Activated CD8-positive, alpha-beta T cell treated with anti-CD3 and anti-CD28 coated beads for 36 hours (primary cell): ENCODE measurements around the gene EXOC4. TPM values are rescaled to one million over a fixed set of nuclear protein-coding genes. Genes with fewer than 3 reads are reported as not detected.

Source experiments
- ATAC-seq: fragments of 200-7000 bp; cut with Tn5 transposase; one replicate; pipeline ENCODE4 v1.10.0; 2021; ENCODE audit warnings: mild to moderate bottlenecking, moderate library complexity
- CTCF ChIA-PET: fragments of 350-600 bp; sonication (Branson Sonifier 250); formaldehyde crosslinking; loops from one replicate; lab custom pipeline; 2021; ENCODE audit warnings: antibody characterized with exemption; lab: Charles Lee
- POLR2A ChIA-PET: fragments of 350-600 bp; sonication (Branson Sonifier 250); formaldehyde crosslinking; loops from one replicate; lab custom pipeline; 2021; ENCODE audit warnings: antibody characterized with exemption; lab: Charles Lee
- DNase-seq: peaks from one replicate; pipeline ENCODE4 v3.0.0-alpha.2; 2020
- H3K27ac Mint-ChIP-seq: one replicate; pipeline ENCODE4 v1.8.0; 2021; ENCODE audit warnings: mild to moderate bottlenecking, mixed read lengths
- H3K27me3 Mint-ChIP-seq: one replicate; pipeline ENCODE4 v1.8.0; 2021; ENCODE audit warnings: mixed read lengths
- H3K36me3 Mint-ChIP-seq: one replicate; pipeline ENCODE4 v1.8.0; 2021; ENCODE audit warnings: low read depth, mixed read lengths
- H3K4me1 Mint-ChIP-seq: one replicate; pipeline ENCODE4 v1.8.0; 2021; ENCODE audit warnings: low read depth, mixed read lengths
- H3K4me3 Mint-ChIP-seq: one replicate; pipeline ENCODE4 v1.8.0; 2021; ENCODE audit warnings: mild to moderate bottlenecking, moderate library complexity, mixed read lengths
- H3K9me3 Mint-ChIP-seq: one replicate; pipeline ENCODE4 v1.8.0; 2021; ENCODE audit warnings: mixed read lengths
- intact Hi-C: fragments of 100-400 bp; cut with micrococcal nuclease; formaldehyde crosslinking; loops from one replicate; pipeline ENCODE4 v1.10.0; 2022
- total RNA-seq, 2 experiments: library from RNA; stranded (reverse); gene quantifications; one replicate each; pipeline ENCODE4 v1.2.3, GENCODE V29; 2021
- TF ChIP-seq, protein P1 (sequence below): fragments of 200-600 bp; IDR thresholded peaks from one replicate; pipeline ENCODE4 v1.8.0; 2022; ENCODE audit warnings: antibody characterized with exemption, mild to moderate bottlenecking

EXOC4 gene
- total RNA-seq, 2 experiments from 2014 or later = 54.1 to 61.7 TPM

DNA sequence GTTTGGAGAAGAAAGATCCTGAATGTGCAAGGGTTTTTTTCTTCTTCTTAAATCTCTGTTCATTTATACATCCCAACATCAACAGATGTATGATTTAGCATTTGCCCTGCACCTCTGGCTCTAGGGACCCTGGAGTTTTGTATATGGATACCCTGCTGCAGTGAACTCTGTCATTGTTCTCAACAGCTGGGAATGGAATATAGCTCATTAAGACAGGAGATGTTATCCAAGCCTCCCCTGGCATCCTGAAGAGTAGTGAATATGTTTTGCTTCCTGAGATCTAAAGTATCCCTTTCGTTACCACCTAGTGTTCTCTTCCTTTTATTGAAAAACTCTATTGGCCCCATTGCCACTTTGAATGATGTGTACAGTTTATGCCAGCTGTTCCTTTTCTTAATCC is 275.9 kb downstream of the EXOC4 start:
- peaks cover 5% of the 10 kb centered on the region for H3K36me3 Mint-ChIP-seq
- no peak overlapping the region for H3K4me3 Mint-ChIP-seq
- ATAC-seq (no peak), DNase-seq (no peak)
- no peaks in the 10 kb centered on the region for H3K4me1 Mint-ChIP-seq
- CTCF ChIA-PET = no interaction called here
- H3K9me3 Mint-ChIP-seq = no peaks in the 10 kb centered on the region
- no peak overlapping the region for H3K27ac Mint-ChIP-seq
- TF ChIP-seq, protein P1, sequence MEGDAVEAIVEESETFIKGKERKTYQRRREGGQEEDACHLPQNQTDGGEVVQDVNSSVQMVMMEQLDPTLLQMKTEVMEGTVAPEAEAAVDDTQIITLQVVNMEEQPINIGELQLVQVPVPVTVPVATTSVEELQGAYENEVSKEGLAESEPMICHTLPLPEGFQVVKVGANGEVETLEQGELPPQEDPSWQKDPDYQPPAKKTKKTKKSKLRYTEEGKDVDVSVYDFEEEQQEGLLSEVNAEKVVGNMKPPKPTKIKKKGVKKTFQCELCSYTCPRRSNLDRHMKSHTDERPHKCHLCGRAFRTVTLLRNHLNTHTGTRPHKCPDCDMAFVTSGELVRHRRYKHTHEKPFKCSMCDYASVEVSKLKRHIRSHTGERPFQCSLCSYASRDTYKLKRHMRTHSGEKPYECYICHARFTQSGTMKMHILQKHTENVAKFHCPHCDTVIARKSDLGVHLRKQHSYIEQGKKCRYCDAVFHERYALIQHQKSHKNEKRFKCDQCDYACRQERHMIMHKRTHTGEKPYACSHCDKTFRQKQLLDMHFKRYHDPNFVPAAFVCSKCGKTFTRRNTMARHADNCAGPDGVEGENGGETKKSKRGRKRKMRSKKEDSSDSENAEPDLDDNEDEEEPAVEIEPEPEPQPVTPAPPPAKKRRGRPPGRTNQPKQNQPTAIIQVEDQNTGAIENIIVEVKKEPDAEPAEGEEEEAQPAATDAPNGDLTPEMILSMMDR = no peak
- H3K27me3 Mint-ChIP-seq = no peaks in the 10 kb centered on the region
- intact Hi-C loops = no loop called here
- POLR2A ChIA-PET = no interaction called here

DNA sequence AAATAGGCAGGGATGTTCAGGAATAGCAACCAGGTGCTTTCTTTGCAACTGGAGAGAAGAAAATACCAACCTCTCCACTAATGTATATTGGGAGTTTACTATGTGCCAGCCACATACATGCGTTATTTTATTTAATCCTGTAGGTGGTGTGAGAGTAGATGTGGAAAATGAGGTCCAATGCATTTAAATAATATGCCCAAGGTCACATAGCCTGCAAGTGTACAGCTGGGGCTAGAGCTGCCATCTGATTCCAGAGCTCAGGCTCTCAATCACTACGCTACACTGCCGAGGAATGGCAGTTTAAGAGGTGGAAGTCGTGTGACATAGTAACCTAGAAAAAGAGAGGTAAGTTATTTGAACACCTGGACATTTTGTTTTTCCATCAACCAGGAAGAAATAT is 277.0 kb downstream of the EXOC4 start:
- no peak overlapping the region for H3K4me3 Mint-ChIP-seq
- CTCF ChIA-PET = no interaction called here
- no peaks in the 10 kb centered on the region for H3K27me3 Mint-ChIP-seq
- ATAC-seq = no peak
- intact Hi-C loops = no loop called here
- no peak for DNase-seq
- POLR2A ChIA-PET = no interaction called here
- H3K4me1 Mint-ChIP-seq = no peaks in the 10 kb centered on the region
- H3K9me3 Mint-ChIP-seq = no peaks in the 10 kb centered on the region
- no peak overlapping the region for H3K27ac Mint-ChIP-seq
- peaks cover 5% of the 10 kb centered on the region for H3K36me3 Mint-ChIP-seq
- TF ChIP-seq, protein P1 = no peak

DNA sequence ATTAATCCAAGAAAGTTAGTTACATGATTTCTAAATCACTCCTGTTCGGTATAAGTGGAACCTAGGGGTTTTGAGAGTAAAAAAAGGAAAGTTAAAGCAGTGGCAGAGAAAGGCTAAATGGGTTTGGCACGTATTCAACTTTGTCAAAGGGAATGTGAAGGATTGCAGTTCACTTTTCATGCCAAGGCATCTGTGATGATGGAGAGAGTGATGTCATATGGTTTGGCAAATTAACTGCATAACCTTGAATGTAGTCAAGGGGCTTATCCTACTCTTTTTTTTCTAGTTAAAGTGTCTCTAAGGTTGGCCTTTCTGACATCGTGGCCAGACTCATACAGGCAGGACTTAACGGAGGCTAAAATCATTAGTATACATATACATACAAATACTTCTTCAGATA is 277.8 kb downstream of the EXOC4 start:
- Mint-ChIP-seq H3K27me3 (no peaks in the 10 kb centered on the region), H3K36me3 (peaks cover 5% of the 10 kb centered on the region), H3K4me3 (no peak overlapping the region), H3K4me1 (no peaks in the 10 kb centered on the region), H3K9me3 (no peaks in the 10 kb centered on the region), H3K27ac (no peak overlapping the region)
- ChIA-PET POLR2A (no interaction called here), CTCF (no interaction called here)
- ATAC-seq (no peak), DNase-seq (no peak)
- TF ChIP-seq, protein P1 = no peak
- intact Hi-C loops = no loop called here

DNA sequence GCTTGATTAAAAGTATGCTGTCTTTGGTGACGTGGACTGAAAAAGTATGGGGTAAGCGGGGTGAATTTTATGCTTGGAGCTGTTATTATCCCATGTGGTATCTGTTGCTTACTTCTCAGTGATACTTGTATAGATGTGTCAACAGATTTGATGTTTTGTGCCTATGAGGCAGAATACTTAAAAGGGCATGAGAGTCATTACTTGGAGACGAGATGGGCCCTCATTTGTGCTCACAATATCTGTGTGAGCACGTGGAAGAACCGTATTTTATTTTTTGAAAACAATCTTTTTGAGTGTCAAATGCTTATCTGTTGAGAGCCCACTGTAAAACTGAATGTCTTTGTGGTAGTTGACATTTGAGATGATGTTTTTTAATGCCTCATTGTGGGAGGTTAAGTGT is 281.9 kb downstream of the EXOC4 start:
- Mint-ChIP-seq H3K27me3 (no peaks in the 10 kb centered on the region), H3K27ac (no peak overlapping the region), H3K36me3 (peaks cover 12% of the 10 kb centered on the region), H3K4me1 (peaks cover 6% of the 10 kb centered on the region), H3K4me3 (no peak overlapping the region), H3K9me3 (no peaks in the 10 kb centered on the region)
- POLR2A ChIA-PET = no interaction called here
- no peak for DNase-seq
- no peak for ATAC-seq
- intact Hi-C loops = no loop called here
- TF ChIP-seq, protein P1 = no peak
- CTCF ChIA-PET = no interaction called here

DNA sequence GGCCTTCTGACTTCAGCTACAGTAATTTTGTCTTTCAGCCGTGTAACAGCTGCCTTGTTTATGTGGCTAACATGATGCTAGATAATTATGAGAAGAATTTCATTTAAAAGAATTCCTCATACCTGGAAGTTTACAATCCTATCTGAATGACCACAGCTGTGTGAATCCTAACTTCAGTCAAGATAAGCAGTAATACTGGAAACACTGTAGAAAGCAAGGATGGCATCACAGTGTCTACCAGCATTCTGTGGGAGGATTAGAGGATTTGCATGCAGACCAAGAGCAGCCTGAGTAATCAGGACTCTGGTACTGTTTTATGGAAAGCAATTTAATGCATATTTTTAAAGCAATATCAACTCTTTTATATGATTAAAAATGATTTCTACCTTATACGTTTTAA is 282.4 kb downstream of the EXOC4 start:
- ChIA-PET CTCF (no interaction called here), POLR2A (no interaction called here)
- Mint-ChIP-seq H3K36me3 (peaks cover 12% of the 10 kb centered on the region), H3K4me1 (peaks cover 6% of the 10 kb centered on the region), H3K27ac (no peak overlapping the region), H3K27me3 (no peaks in the 10 kb centered on the region), H3K4me3 (no peak overlapping the region), H3K9me3 (no peaks in the 10 kb centered on the region)
- TF ChIP-seq, protein P1 = no peak
- intact Hi-C loops = no loop called here
- no peak for DNase-seq
- no peak for ATAC-seq
